Activated CD4-positive, alpha-beta T cell treated with anti-CD3 and anti-CD28 coated beads, Interleukin-2, amount 50 U/mL, for 4 hours (primary cell): ENCODE data around the gene EEF1AKMT2.
A peak's percentile ranks its signal among the peaks of the same experiment; 100 is the strongest.
"Not testable (repeated sequence)": the region's sequence is repeated elsewhere in the genome, so short reads cannot be mapped to it uniquely, and the experiment has no call there.

Experiments
- DNase-seq, 2 experiments: peaks; one replicate each; pipeline ENCODE4 v3.0.0-alpha.2; 2020

Gene EEF1AKMT2

GRCh38 chr10:124791547-124792348 lies at the start of gene EEF1AKMT2:
Gene EEF1AKMT2, minus strand, starts transcription at chr10:124791887. Its CDS starts 54 bp downstream, at chr10:124791833.
- peak; percentile 75 for DNase-seq

GRCh38 chr10:124837687-124838086 lies 46.0 kb upstream of the EEF1AKMT2 start:
- DNase-seq, result no peak

- DNase-seq, result no peak
Observed at GRCh38 chr10:124831116-124831515, 39.4 kb upstream of the EEF1AKMT2 start.

- no peak for DNase-seq
Observed at GRCh38 chr10:124830445-124830844, 38.8 kb upstream of the EEF1AKMT2 start.

GRCh38 chr10:124829447-124830115 lies 37.9 kb upstream of the EEF1AKMT2 start:
- no peak for DNase-seq

- no peak for DNase-seq
Observed at GRCh38 chr10:124827474-124827873, 35.8 kb upstream of the EEF1AKMT2 start.

GRCh38 chr10:124826262-124826661 lies 34.6 kb upstream of the EEF1AKMT2 start:
- no peak for DNase-seq

- no peak for DNase-seq
Observed at GRCh38 chr10:124825702-124826101, 34.0 kb upstream of the EEF1AKMT2 start.

- DNase-seq, result not testable (repeated sequence)
Observed at GRCh38 chr10:124824932-124825331, 33.2 kb upstream of the EEF1AKMT2 start.

GRCh38 chr10:124824507-124824906 lies 32.8 kb upstream of the EEF1AKMT2 start:
- no peak for DNase-seq

- no peak for DNase-seq
Observed at GRCh38 chr10:124821520-124821919, 29.8 kb upstream of the EEF1AKMT2 start.

- DNase-seq, result no peak
Observed at GRCh38 chr10:124820121-124820520, 28.4 kb upstream of the EEF1AKMT2 start.

- DNase-seq, result no peak
Observed at GRCh38 chr10:124802313-124802675, 10.6 kb upstream of the EEF1AKMT2 start.

- no peak for DNase-seq
Observed at GRCh38 chr10:124799211-124799610, 7.5 kb upstream of the EEF1AKMT2 start.

- DNase-seq, result no peak
Observed at GRCh38 chr10:124798781-124799180, 7.1 kb upstream of the EEF1AKMT2 start.

- DNase-seq, result no peak
Observed at GRCh38 chr10:124798364-124798763, 6.7 kb upstream of the EEF1AKMT2 start.

- no peak for DNase-seq
Observed at GRCh38 chr10:124792998-124793352, 1.3 kb upstream of the EEF1AKMT2 start.

GRCh38 chr10:124782900-124783299 lies 8.8 kb downstream of the EEF1AKMT2 start:
- DNase-seq, result not testable (repeated sequence)

GRCh38 chr10:124768791-124769190 lies 22.9 kb downstream of the EEF1AKMT2 start:
- no peak for DNase-seq

- DNase-seq, result no peak
Observed at GRCh38 chr10:124765256-124765655, 26.4 kb downstream of the EEF1AKMT2 start.

- no peak for DNase-seq
Observed at GRCh38 chr10:124763267-124763666, 28.4 kb downstream of the EEF1AKMT2 start.

GRCh38 chr10:124762281-124762680 lies 29.4 kb downstream of the EEF1AKMT2 start:
- no peak for DNase-seq

- DNase-seq, result no peak
Observed at GRCh38 chr10:124756156-124756903, 35.4 kb downstream of the EEF1AKMT2 start.

- no peak for DNase-seq
Observed at GRCh38 chr10:124755581-124755980, 36.1 kb downstream of the EEF1AKMT2 start.
